HCT116 (cell line): ENCODE results near the gene SLC6A7. TPM values are rescaled to one million over a fixed set of nuclear protein-coding genes. Genes with fewer than 3 reads are reported as not detected.
A peak's percentile ranks its signal among the peaks of the same experiment; 100 is the strongest.

Source experiments
- ATAC-seq: fragments of 200-7000 bp; cut with Tn5 transposase; 2 replicates; pipeline ENCODE4 v1.9.1; 2020; ENCODE audit warnings: mild to moderate bottlenecking, moderate library complexity
- BruUV-seq: library from RNA; stranded (reverse); fragments of 400-500 nt; replicated peaks from 2 replicates; lab custom pipeline; 2021; lab: Mats Ljungman, UMichigan
- CTCF ChIA-PET: fragments of 300-600 bp; sonication (Branson Sonifier 250); formaldehyde crosslinking; loops from one replicate; lab custom pipeline; 2021; ENCODE audit warnings: antibody characterized with exemption; lab: Charles Lee
- POLR2A ChIA-PET: fragments of 300-600, 350-600 bp; sonication (Branson Sonifier 250); formaldehyde crosslinking; loops from one replicate; lab custom pipeline; 2021; ENCODE audit warnings: antibody characterized with exemption; lab: Charles Lee
- RAD21 ChIA-PET, 2 experiments: fragments of 300-600 bp; sonication (Branson Sonifier 250); formaldehyde crosslinking; loops; one replicate each; lab custom pipeline; 2023; ENCODE audit warnings: low total read pairs in 2 of 2; ENCODE audit not compliant: uncharacterized antibody in 2 of 2, unreplicated experiment in 2 of 2, low non-redundant PET in 1 of 2; lab: Charles Lee
- DNase-seq: peaks from one replicate; pipeline ENCODE4 v3.0.0-alpha.2; 2010; ENCODE audit warnings: low read depth, low spot score
- H2AFZ ChIP-seq: fragments of 200-600 bp; shearing (Covaris generic), sonication (generic); 2 replicates; pipeline ENCODE4 v1.6.1; 2017; ENCODE audit warnings: low read depth, mixed run types, mixed read lengths, antibody characterized with exemption, low read length; ENCODE audit not compliant: poor library complexity, severe bottlenecking
- H3K27ac ChIP-seq: 2 replicates; pipeline ENCODE4 v1.5.1; 2012; ENCODE audit warnings: low read depth, low read length
- H3K27me3 ChIP-seq: fragments of 200-600 bp; sonication (generic); 2 replicates; pipeline ENCODE4 v1.6.1; 2016; ENCODE audit warnings: mixed run types, low read length, mixed read lengths; ENCODE audit not compliant: insufficient read depth
- H3K36me3 ChIP-seq, 2 experiments: fragments of 200-500 bp in 1 of 2; fragments of 200-600 bp in 1 of 2; sonication (Bioruptor generic) in 1 of 2; sonication (generic) in 1 of 2; 2 replicates each; pipeline versions ENCODE4 v1.5.1 to v1.6.1; 2014 to 2016; ENCODE audit warnings: low read length in 2 of 2, inconsistent platforms in 1 of 2, mixed read lengths in 1 of 2, mixed run types in 1 of 2; ENCODE audit not compliant: insufficient read depth in 2 of 2, control insufficient read depth in 1 of 2
- H3K4me1 ChIP-seq, 2 experiments: fragments of 200-600 bp in 1 of 2; sonication (generic) in 1 of 2; 2 replicates each; pipeline versions ENCODE4 v1.5.1 to v1.6.1; 2012 to 2017; ENCODE audit warnings: low read length in 2 of 2, inconsistent platforms in 1 of 2, mild to moderate bottlenecking in 1 of 2, mixed read lengths in 1 of 2, mixed run types in 1 of 2, moderate library complexity in 1 of 2; ENCODE audit not compliant: insufficient read depth in 2 of 2, control insufficient read depth in 1 of 2
- H3K4me2 ChIP-seq: fragments of 200-600 bp; sonication (generic); 2 replicates; pipeline ENCODE4 v1.6.1; 2017; ENCODE audit warnings: mixed run types, low read length, mixed read lengths
- H3K4me3 ChIP-seq, 2 experiments: fragments of 200-600 bp in 1 of 2; sonication (generic) in 1 of 2; replicated peaks in 1 of 2; 2 replicates each; pipeline ENCODE4 v1.5.1; 2011 to 2016; ENCODE audit warnings: low read length in 2 of 2, control low read depth in 1 of 2, low read depth in 1 of 2, mild to moderate bottlenecking in 1 of 2, mixed read lengths in 1 of 2, mixed run types in 1 of 2
- H3K79me2 ChIP-seq: fragments of 200-600 bp; sonication (generic); 2 replicates; pipeline ENCODE4 v1.6.1; 2017; ENCODE audit warnings: mild to moderate bottlenecking, mixed run types, low read length, moderate library complexity, mixed read lengths; ENCODE audit not compliant: insufficient read depth
- H3K9ac ChIP-seq: fragments of 200-600 bp; sonication (generic); 2 replicates; pipeline ENCODE4 v1.6.1; 2016; ENCODE audit warnings: low read length, mixed read lengths
- H3K9me2 ChIP-seq: fragments of 200-600 bp; sonication (generic), shearing (Covaris generic); 2 replicates; pipeline ENCODE4 v1.6.1; 2017; ENCODE audit warnings: mixed run types, mild to moderate bottlenecking, moderate library complexity; ENCODE audit not compliant: insufficient read depth
- H3K9me3 ChIP-seq, 2 experiments: fragments of 200-500 bp in 1 of 2; fragments of 200-600 bp in 1 of 2; sonication (Bioruptor generic) in 1 of 2; sonication (generic) in 1 of 2; 2 replicates each; pipeline ENCODE4 v1.6.1; 2014 to 2017; ENCODE audit warnings: low read length in 2 of 2, mixed read lengths in 2 of 2, inconsistent platforms in 1 of 2, low read depth in 1 of 2, mild to moderate bottlenecking in 1 of 2, mixed run types in 1 of 2, moderate library complexity in 1 of 2; ENCODE audit not compliant: control insufficient read depth in 1 of 2, insufficient read depth in 1 of 2
- H4K20me1 ChIP-seq: fragments of 200-600 bp; sonication (generic), shearing (Covaris generic); 2 replicates; pipeline ENCODE4 v1.6.1; 2017; ENCODE audit warnings: mixed run types, mild to moderate bottlenecking, moderate library complexity; ENCODE audit not compliant: insufficient read depth
- CEBPB ChIP-seq: IDR thresholded peaks from 2 replicates; pipeline ENCODE4 v1.6.1; 2012; ENCODE audit warnings: low read depth
- ELF1 ChIP-seq: IDR thresholded peaks from 2 replicates; pipeline ENCODE4 v1.6.1; 2012; ENCODE audit warnings: low read depth, borderline replicate concordance
- EZH2phosphoT487 ChIP-seq: fragments of 200-600 bp; IDR thresholded peaks from 2 replicates; pipeline ENCODE4 v1.6.1; 2018; ENCODE audit warnings: antibody characterized with exemption, borderline replicate concordance
- FOSL1 ChIP-seq: IDR thresholded peaks from 2 replicates; pipeline ENCODE4 v1.6.1; 2012; ENCODE audit warnings: low read depth
- JUND ChIP-seq: IDR thresholded peaks from 2 replicates; pipeline ENCODE4 v1.6.1; 2012
- POLR2A ChIP-seq: IDR thresholded peaks from 2 replicates; pipeline ENCODE4 v1.7.0; 2011; ENCODE audit warnings: borderline replicate concordance; ENCODE audit not compliant: insufficient read depth, insufficient read length; ENCODE audit errors: extremely low read depth
- ZBTB33 ChIP-seq: IDR thresholded peaks from 2 replicates; pipeline ENCODE4 v1.6.1; 2011; ENCODE audit warnings: mild to moderate bottlenecking, low read length, moderate library complexity; ENCODE audit not compliant: insufficient replicate concordance; ENCODE audit errors: extremely low read depth
- ZFX ChIP-seq: fragments of 450-650 bp; IDR thresholded peaks from 2 replicates; pipeline ENCODE4 v1.6.1; 2017
- intact Hi-C: fragments of 100-400 bp; cut with micrococcal nuclease; formaldehyde crosslinking; loops from 2 replicates; pipeline ENCODE4 v1.10.0; 2022
- total RNA-seq: library from RNA; stranded (reverse); gene quantifications from one replicate; pipeline ENCODE4 v1.2.1, GENCODE V29; 2021; ENCODE audit not compliant: unreplicated experiment
- TF ChIP-seq, protein P1 (sequence below): IDR thresholded peaks from 2 replicates; pipeline ENCODE4 v1.6.1; 2012
- TF ChIP-seq, protein P2 (sequence below): IDR thresholded peaks from 2 replicates; pipeline ENCODE4 v1.6.1; 2012; ENCODE audit warnings: low read depth

Gene SLC6A7
- total RNA-seq, 1 experiment from 2014 or later = not detected

DNA sequence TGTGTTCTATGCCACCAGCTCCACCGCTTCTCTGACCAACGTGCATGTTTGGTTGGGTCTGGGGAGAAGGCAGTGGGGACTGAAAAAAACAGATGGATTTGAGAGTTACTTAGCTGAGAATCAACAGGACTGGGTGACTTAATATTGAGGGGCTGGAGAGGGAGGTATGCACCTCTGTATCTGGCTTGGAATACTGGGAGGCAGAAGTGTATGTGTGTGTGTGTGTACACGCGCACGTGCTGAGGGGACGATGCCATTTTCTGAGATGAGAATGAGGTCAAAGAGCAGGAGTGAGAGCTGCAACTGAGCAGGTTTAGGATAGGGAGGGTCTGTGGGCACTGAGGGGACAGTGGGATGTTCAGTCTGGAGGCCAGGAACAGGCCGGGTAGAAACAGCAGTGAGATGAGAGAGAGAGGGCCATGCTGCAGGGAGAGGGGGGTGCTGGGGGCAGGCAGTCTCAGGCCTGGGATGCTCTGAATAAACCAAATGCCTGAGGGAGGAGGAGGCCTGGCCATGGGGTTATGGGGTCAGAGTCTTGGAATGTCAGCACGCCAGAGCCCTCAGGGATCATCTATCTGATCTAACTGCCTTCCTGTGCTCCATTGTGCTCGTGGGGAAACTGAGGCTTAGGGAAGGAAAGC is 48.2 kb upstream of the SLC6A7 start:
- no peak overlapping the region for H3K27ac ChIP-seq

More for the DNA sequence above, 48.2 kb upstream of the SLC6A7 start:
- ATAC-seq (peak; percentile 37; the same call in 1 of the 2 replicates), DNase-seq (no peak)
- no peaks in the 10 kb centered on the region for H3K79me2 ChIP-seq
- intact Hi-C loops = no loop called here
- no peaks in the 10 kb centered on the region for H4K20me1 ChIP-seq
- POLR2A ChIA-PET = no interaction called here
- H3K9me3 ChIP-seq = no peaks in the 10 kb centered on the region
- CTCF ChIA-PET = no interaction called here
- peaks cover 0 to 21% of the 10 kb centered on the region in 2 experiments; a peak in 2 of 4 replicates for H3K4me1 ChIP-seq
- H3K4me3 ChIP-seq = no peak overlapping the region
- H3K27me3 ChIP-seq = no peaks in the 10 kb centered on the region
- no peak for TF ChIP-seq ELF1
- no peak for TF ChIP-seq CEBPB
- TF ChIP-seq JUND = no peak
- no peak for TF ChIP-seq EZH2phosphoT487
- TF ChIP-seq ZBTB33 = no peak
- TF ChIP-seq, protein P1, sequence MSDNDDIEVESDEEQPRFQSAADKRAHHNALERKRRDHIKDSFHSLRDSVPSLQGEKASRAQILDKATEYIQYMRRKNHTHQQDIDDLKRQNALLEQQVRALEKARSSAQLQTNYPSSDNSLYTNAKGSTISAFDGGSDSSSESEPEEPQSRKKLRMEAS = no peak
- no peak for TF ChIP-seq POLR2A
- no peak for TF ChIP-seq FOSL1
- TF ChIP-seq ZFX = no peak
- TF ChIP-seq, protein P2, sequence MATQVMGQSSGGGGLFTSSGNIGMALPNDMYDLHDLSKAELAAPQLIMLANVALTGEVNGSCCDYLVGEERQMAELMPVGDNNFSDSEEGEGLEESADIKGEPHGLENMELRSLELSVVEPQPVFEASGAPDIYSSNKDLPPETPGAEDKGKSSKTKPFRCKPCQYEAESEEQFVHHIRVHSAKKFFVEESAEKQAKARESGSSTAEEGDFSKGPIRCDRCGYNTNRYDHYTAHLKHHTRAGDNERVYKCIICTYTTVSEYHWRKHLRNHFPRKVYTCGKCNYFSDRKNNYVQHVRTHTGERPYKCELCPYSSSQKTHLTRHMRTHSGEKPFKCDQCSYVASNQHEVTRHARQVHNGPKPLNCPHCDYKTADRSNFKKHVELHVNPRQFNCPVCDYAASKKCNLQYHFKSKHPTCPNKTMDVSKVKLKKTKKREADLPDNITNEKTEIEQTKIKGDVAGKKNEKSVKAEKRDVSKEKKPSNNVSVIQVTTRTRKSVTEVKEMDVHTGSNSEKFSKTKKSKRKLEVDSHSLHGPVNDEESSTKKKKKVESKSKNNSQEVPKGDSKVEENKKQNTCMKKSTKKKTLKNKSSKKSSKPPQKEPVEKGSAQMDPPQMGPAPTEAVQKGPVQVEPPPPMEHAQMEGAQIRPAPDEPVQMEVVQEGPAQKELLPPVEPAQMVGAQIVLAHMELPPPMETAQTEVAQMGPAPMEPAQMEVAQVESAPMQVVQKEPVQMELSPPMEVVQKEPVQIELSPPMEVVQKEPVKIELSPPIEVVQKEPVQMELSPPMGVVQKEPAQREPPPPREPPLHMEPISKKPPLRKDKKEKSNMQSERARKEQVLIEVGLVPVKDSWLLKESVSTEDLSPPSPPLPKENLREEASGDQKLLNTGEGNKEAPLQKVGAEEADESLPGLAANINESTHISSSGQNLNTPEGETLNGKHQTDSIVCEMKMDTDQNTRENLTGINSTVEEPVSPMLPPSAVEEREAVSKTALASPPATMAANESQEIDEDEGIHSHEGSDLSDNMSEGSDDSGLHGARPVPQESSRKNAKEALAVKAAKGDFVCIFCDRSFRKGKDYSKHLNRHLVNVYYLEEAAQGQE = no peak
- H3K36me3 ChIP-seq = no peaks in the 10 kb centered on the region
- H3K9ac ChIP-seq = no peak overlapping the region
- H3K4me2 ChIP-seq = no peak overlapping the region
- no peaks in the 10 kb centered on the region for H3K9me2 ChIP-seq
- H2AFZ ChIP-seq = no peak overlapping the region
- no TSS peak for BruUV-seq
- RAD21 ChIA-PET = no interaction called here
